ENCODE data around the gene GAS7. TPM values are rescaled to one million over a fixed set of nuclear protein-coding genes. Genes with fewer than 3 reads are reported as not detected.

GAS7 gene
- total RNA-seq, 2 experiments from 2014 or later, result 0.27 to 0.44 TPM

GRCh38 chr17:9953492-9953891 lies 244.9 kb downstream of the GAS7 start:
- H3K4me1 Mint-ChIP-seq, result no peaks in the 10 kb centered on the region
- no peaks in the 10 kb centered on the region for H3K27me3 Mint-ChIP-seq
- H3K9me3 Mint-ChIP-seq, result no peaks in the 10 kb centered on the region
- no peak for DNase-seq
- no peak overlapping the region for H3K27ac Mint-ChIP-seq
- H3K4me3 Mint-ChIP-seq, result no peak overlapping the region
- no peaks in the 10 kb centered on the region for H3K36me3 Mint-ChIP-seq (ENCODE audit: low read depth)
- ChIA-PET CTCF (no interaction called here), POLR2A (no interaction called here)

- POLR2A ChIA-PET, result no interaction called here
- CTCF ChIA-PET, result no interaction called here
- no peak overlapping the region for H3K27ac Mint-ChIP-seq
- no peaks in the 10 kb centered on the region for H3K9me3 Mint-ChIP-seq
- H3K4me3 Mint-ChIP-seq, result no peak overlapping the region
- H3K4me1 Mint-ChIP-seq, result no peaks in the 10 kb centered on the region
- no peak for DNase-seq
- no peaks in the 10 kb centered on the region for H3K36me3 Mint-ChIP-seq (ENCODE audit: low read depth)
- no peaks in the 10 kb centered on the region for H3K27me3 Mint-ChIP-seq
Measured at GRCh38 chr17:9951803-9952202, 246.6 kb downstream of the GAS7 start.

GRCh38 chr17:9948928-9949327 lies 249.5 kb downstream of the GAS7 start:
- Mint-ChIP-seq H3K4me1 (no peaks in the 10 kb centered on the region), H3K27ac (no peak overlapping the region), H3K9me3 (no peaks in the 10 kb centered on the region), H3K4me3 (no peak overlapping the region), H3K27me3 (no peaks in the 10 kb centered on the region), H3K36me3 (ENCODE audit: low read depth) (no peaks in the 10 kb centered on the region)
- ChIA-PET POLR2A (no interaction called here), CTCF (no interaction called here)
- DNase-seq, result no peak

GRCh38 chr17:9944704-9945103 lies 253.7 kb downstream of the GAS7 start:
- Mint-ChIP-seq H3K9me3 (no peaks in the 10 kb centered on the region), H3K27me3 (no peaks in the 10 kb centered on the region), H3K4me3 (no peak overlapping the region), H3K36me3 (ENCODE audit: low read depth) (no peaks in the 10 kb centered on the region), H3K4me1 (no peaks in the 10 kb centered on the region), H3K27ac (no peak overlapping the region)
- no peak for DNase-seq
- ChIA-PET POLR2A (no interaction called here), CTCF (interaction anchor here (0.9 kb wide), 1 partner anchor 10 kb away, joined by 3 read pairs; no protein-coding TSS in a partner anchor)

- Mint-ChIP-seq H3K4me1 (no peaks in the 10 kb centered on the region), H3K27me3 (no peaks in the 10 kb centered on the region)
Measured at GRCh38 chr17:9943343-9943742, 255.1 kb downstream of the GAS7 start.

GRCh38 chr17:9942885-9943284 lies 255.5 kb downstream of the GAS7 start:
- ChIA-PET CTCF (no interaction called here), POLR2A (no interaction called here)
- no peak overlapping the region for H3K27ac Mint-ChIP-seq
- DNase-seq, result no peak
- H3K4me1 Mint-ChIP-seq, result no peaks in the 10 kb centered on the region
- no peaks in the 10 kb centered on the region for H3K27me3 Mint-ChIP-seq
- H3K36me3 Mint-ChIP-seq (ENCODE audit: low read depth), result no peaks in the 10 kb centered on the region
- H3K9me3 Mint-ChIP-seq, result peaks cover 5% of the 10 kb centered on the region
- no peak overlapping the region for H3K4me3 Mint-ChIP-seq

More at GRCh38 chr17:9943343-9943742, 255.1 kb downstream of the GAS7 start:
- CTCF ChIA-PET, result no interaction called here
- POLR2A ChIA-PET, result no interaction called here
- no peak for DNase-seq
- H3K4me3 Mint-ChIP-seq, result no peak overlapping the region
- no peak overlapping the region for H3K27ac Mint-ChIP-seq
- H3K36me3 Mint-ChIP-seq (ENCODE audit: low read depth), result no peaks in the 10 kb centered on the region
- H3K9me3 Mint-ChIP-seq, result peaks cover 5% of the 10 kb centered on the region

GRCh38 chr17:9941305-9941704 lies 257.1 kb downstream of the GAS7 start:
- H3K4me3 Mint-ChIP-seq, result no peak overlapping the region
- H3K27ac Mint-ChIP-seq, result no peak overlapping the region
- no peak for DNase-seq
- peaks cover 5% of the 10 kb centered on the region for H3K9me3 Mint-ChIP-seq
- H3K27me3 Mint-ChIP-seq, result no peaks in the 10 kb centered on the region
- no peaks in the 10 kb centered on the region for H3K4me1 Mint-ChIP-seq
- no peaks in the 10 kb centered on the region for H3K36me3 Mint-ChIP-seq (ENCODE audit: low read depth)
- CTCF ChIA-PET, result interaction anchor here (1.6 kb wide), 1 partner anchor 17 kb away, joined by 4 read pairs; no protein-coding TSS in a partner anchor
- POLR2A ChIA-PET, result no interaction called here

GRCh38 chr17:9940841-9941240 lies 257.6 kb downstream of the GAS7 start:
- Mint-ChIP-seq H3K9me3 (peaks cover 5% of the 10 kb centered on the region), H3K4me1 (no peaks in the 10 kb centered on the region), H3K27me3 (no peaks in the 10 kb centered on the region), H3K27ac (no peak overlapping the region), H3K4me3 (no peak overlapping the region), H3K36me3 (ENCODE audit: low read depth) (no peaks in the 10 kb centered on the region)
- no peak for DNase-seq
- ChIA-PET CTCF (interaction anchor here (1.6 kb wide), 1 partner anchor 16 kb away, joined by 4 read pairs; no protein-coding TSS in a partner anchor), POLR2A (no interaction called here)

- H3K36me3 Mint-ChIP-seq (ENCODE audit: low read depth), result no peaks in the 10 kb centered on the region
- CTCF ChIA-PET, result no interaction called here
- H3K9me3 Mint-ChIP-seq, result peaks cover 5% of the 10 kb centered on the region
- no peaks in the 10 kb centered on the region for H3K4me1 Mint-ChIP-seq
- H3K27ac Mint-ChIP-seq, result no peak overlapping the region
- POLR2A ChIA-PET, result no interaction called here
- no peak for DNase-seq
- no peak overlapping the region for H3K4me3 Mint-ChIP-seq
- H3K27me3 Mint-ChIP-seq, result no peaks in the 10 kb centered on the region
Measured at GRCh38 chr17:9938764-9939163, 259.6 kb downstream of the GAS7 start.

GRCh38 chr17:9937901-9938300 lies 260.5 kb downstream of the GAS7 start:
- ChIA-PET CTCF (no interaction called here), POLR2A (no interaction called here)
- no peaks in the 10 kb centered on the region for H3K4me1 Mint-ChIP-seq
- no peak overlapping the region for H3K4me3 Mint-ChIP-seq
- DNase-seq, result no peak
- H3K9me3 Mint-ChIP-seq, result peaks cover 5% of the 10 kb centered on the region
- no peak overlapping the region for H3K27ac Mint-ChIP-seq
- no peaks in the 10 kb centered on the region for H3K27me3 Mint-ChIP-seq
- no peaks in the 10 kb centered on the region for H3K36me3 Mint-ChIP-seq (ENCODE audit: low read depth)

GRCh38 chr17:9937241-9937761 lies 261.1 kb downstream of the GAS7 start:
- CTCF ChIA-PET, result no interaction called here
- H3K4me1 Mint-ChIP-seq, result no peaks in the 10 kb centered on the region

GRCh38 chr17:9936095-9936494 lies 262.3 kb downstream of the GAS7 start:
- Mint-ChIP-seq H3K9me3 (peaks cover 5% of the 10 kb centered on the region), H3K27ac (no peak overlapping the region), H3K36me3 (ENCODE audit: low read depth) (no peaks in the 10 kb centered on the region), H3K4me1 (no peaks in the 10 kb centered on the region), H3K27me3 (no peaks in the 10 kb centered on the region), H3K4me3 (no peak overlapping the region)
- POLR2A ChIA-PET, result no interaction called here
- CTCF ChIA-PET, result no interaction called here
- no peak for DNase-seq

More at GRCh38 chr17:9937241-9937761, 261.1 kb downstream of the GAS7 start:
- Mint-ChIP-seq H3K27me3 (no peaks in the 10 kb centered on the region), H3K36me3 (ENCODE audit: low read depth) (no peaks in the 10 kb centered on the region), H3K4me3 (no peak overlapping the region), H3K9me3 (peaks cover 5% of the 10 kb centered on the region), H3K27ac (no peak overlapping the region)
- POLR2A ChIA-PET, result no interaction called here
- DNase-seq, result no peak

GRCh38 chr17:9935408-9935807 lies 263.0 kb downstream of the GAS7 start:
- H3K9me3 Mint-ChIP-seq, result peaks cover 5% of the 10 kb centered on the region
- POLR2A ChIA-PET, result no interaction called here
- H3K36me3 Mint-ChIP-seq (ENCODE audit: low read depth), result no peaks in the 10 kb centered on the region
- H3K27ac Mint-ChIP-seq, result no peak overlapping the region
- no peaks in the 10 kb centered on the region for H3K4me1 Mint-ChIP-seq
- H3K4me3 Mint-ChIP-seq, result no peak overlapping the region
- H3K27me3 Mint-ChIP-seq, result no peaks in the 10 kb centered on the region
- CTCF ChIA-PET, result no interaction called here
- no peak for DNase-seq

- no peak for DNase-seq
- Mint-ChIP-seq H3K27ac (no peak overlapping the region), H3K36me3 (ENCODE audit: low read depth) (no peaks in the 10 kb centered on the region), H3K4me3 (no peak overlapping the region), H3K9me3 (peaks cover 5% of the 10 kb centered on the region), H3K4me1 (no peaks in the 10 kb centered on the region), H3K27me3 (no peaks in the 10 kb centered on the region)
- ChIA-PET CTCF (no interaction called here), POLR2A (no interaction called here)
Measured at GRCh38 chr17:9934331-9934730, 264.1 kb downstream of the GAS7 start.
